NCI-H2029 (cell line): ENCODE data around the gene YIPF6.
"Not testable (repeated sequence)": the region's sequence is repeated elsewhere in the genome, so short reads cannot be mapped to it uniquely, and the experiment has no call there.

ENCODE experiments used
- DNase-seq: peaks from one replicate; lab custom pipeline; 2025; lab: John Stamatoyannopoulos, UW

The YIPF6 gene

GRCh38 chrX:68506649-68507048 lies 7.8 kb downstream of the YIPF6 start:
- no peak for DNase-seq

GRCh38 chrX:68508799-68509198 lies 9.9 kb downstream of the YIPF6 start:
- no peak for DNase-seq

- DNase-seq = peak; percentile 4
Measured at GRCh38 chrX:68511255-68511654, 12.4 kb downstream of the YIPF6 start.

GRCh38 chrX:68524680-68525079 lies 25.8 kb downstream of the YIPF6 start:
- DNase-seq = not testable (repeated sequence)

- no peak for DNase-seq
Measured at GRCh38 chrX:68532831-68533533, 34.1 kb downstream of the YIPF6 start.

- no peak for DNase-seq
Measured at GRCh38 chrX:68533656-68534055, 34.8 kb downstream of the YIPF6 start.

- no peak for DNase-seq
Measured at GRCh38 chrX:68534691-68535090, 35.8 kb downstream of the YIPF6 start.

- DNase-seq = no peak
Measured at GRCh38 chrX:68536429-68536828, 37.6 kb downstream of the YIPF6 start.

GRCh38 chrX:68536884-68537283 lies 38.0 kb downstream of the YIPF6 start:
- no peak for DNase-seq

GRCh38 chrX:68550193-68550592 lies 51.3 kb downstream of the YIPF6 start:
- no peak for DNase-seq

GRCh38 chrX:68556036-68556435 lies 57.2 kb downstream of the YIPF6 start:
- no peak for DNase-seq

- not testable (repeated sequence) for DNase-seq
Measured at GRCh38 chrX:68557126-68557525, 58.3 kb downstream of the YIPF6 start.

GRCh38 chrX:68559905-68560304 lies 61.1 kb downstream of the YIPF6 start:
- DNase-seq = not testable (repeated sequence)

- no peak for DNase-seq
Measured at GRCh38 chrX:68568136-68568535, 69.3 kb downstream of the YIPF6 start.

- no peak for DNase-seq
Measured at GRCh38 chrX:68570598-68570997, 71.7 kb downstream of the YIPF6 start.

GRCh38 chrX:68571292-68571609 lies 72.4 kb downstream of the YIPF6 start:
- DNase-seq = no peak

GRCh38 chrX:68571610-68572311 lies 72.9 kb downstream of the YIPF6 start:
- DNase-seq = no peak

GRCh38 chrX:68574240-68574639 lies 75.4 kb downstream of the YIPF6 start:
- no peak for DNase-seq

- DNase-seq = no peak
Measured at GRCh38 chrX:68579810-68580209, 81.0 kb downstream of the YIPF6 start.

- no peak for DNase-seq
Measured at GRCh38 chrX:68584221-68584620, 85.4 kb downstream of the YIPF6 start.
